ENCODE results near the gene C16orf89.

The C16orf89 gene

DNA sequence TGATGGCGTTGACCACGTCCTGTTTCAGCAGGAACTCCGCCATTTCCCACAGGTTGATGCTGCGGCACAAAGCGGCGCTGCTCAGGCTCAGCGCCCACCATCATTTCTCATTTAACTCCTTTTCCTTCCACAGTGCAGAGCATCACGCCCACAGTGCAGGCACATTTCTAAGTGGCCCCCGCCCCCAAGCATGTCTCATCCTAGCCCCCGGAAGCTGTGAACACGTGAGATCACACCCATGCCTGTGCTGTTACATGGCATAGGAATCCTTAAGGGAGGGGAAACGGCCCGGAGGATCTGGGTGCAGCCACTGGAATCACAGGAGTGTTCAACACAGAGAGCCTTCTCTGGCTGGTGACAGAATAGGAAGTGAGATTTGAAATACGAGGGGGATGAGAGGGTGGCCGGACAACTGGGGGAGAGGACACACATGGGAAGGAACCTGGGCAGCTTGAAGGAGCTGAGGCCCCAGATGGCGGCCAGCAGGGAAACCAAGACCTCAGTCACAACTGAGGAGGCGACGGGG lies 36.7 kb downstream of the C16orf89 start:
- peak; percentile 79 for DNase-seq (ENCODE audit: low spot score)

GRCh38 chr16:5027575-5028235 lies 38.1 kb downstream of the C16orf89 start:
- no peak for DNase-seq (ENCODE audit: low spot score)

- no peak for DNase-seq (ENCODE audit: low spot score)
These were observed 38.7 kb downstream of the C16orf89 start for GRCh38 chr16:5027086-5027485.

DNA sequence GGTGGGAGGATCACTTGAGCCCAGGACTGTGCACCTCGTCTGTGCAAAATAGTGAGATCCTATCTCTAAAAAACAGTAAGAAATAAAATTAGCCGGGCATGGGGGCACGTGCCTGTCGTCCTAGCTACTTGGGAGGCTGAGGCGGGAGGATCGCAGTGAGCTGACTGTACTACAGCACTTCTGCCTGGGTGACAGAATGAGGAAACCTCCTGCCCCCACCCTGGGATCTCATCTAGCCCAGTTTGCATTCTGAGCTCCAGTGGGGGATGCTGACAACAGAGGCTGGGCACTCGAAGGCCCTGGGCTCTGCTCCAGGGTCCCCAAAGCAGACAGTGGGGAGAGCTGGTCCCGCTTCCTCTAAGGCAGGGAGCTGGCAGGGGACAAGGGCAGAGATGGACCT lies 39.1 kb downstream of the C16orf89 start:
- no peak for DNase-seq (ENCODE audit: low spot score)

DNA sequence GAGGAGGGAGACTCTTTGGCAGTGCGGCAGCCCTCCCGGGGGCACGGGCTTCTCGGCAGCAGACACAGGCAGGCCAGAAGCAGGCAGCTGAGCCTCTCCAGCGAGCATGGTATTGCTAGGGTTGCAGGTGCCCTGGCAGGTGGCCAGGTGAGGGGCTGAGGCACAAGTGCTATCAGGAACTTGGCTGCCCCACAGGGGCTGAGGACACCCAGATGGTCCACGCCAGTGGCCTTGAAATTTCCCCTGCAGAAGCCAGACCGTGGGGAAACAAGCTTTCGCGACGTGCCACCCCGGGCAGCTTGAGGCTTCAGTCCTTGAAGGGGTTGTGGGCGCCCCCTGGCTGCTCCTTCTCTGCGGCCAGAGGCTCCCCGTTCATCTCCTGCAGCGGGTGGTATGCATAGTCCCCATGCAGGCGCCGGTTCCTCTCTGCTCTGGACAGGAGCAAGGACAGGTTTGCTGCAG lies 40.6 kb downstream of the C16orf89 start:
- peak; percentile 74 for DNase-seq (ENCODE audit: low spot score)

DNA sequence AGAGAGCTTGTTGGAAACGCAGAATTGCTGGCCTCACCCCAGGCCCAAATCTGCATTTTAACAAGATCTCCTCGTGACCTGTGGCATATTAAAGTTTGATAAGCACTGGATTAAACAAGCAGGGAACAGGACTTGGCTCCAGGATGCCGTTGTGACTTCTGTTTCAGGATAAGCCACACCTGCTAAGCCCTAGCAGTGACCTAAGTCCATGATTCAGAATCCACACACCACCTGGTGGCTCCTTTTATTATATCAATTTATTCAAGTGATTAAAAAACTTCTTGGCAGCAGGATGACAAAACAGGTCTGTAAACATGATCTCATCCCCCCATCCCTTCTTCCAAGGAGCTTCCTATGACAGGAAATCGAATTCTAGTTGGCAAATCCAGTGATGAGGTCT lies 41.1 kb downstream of the C16orf89 start:
- no peak for DNase-seq (ENCODE audit: low spot score)

DNA sequence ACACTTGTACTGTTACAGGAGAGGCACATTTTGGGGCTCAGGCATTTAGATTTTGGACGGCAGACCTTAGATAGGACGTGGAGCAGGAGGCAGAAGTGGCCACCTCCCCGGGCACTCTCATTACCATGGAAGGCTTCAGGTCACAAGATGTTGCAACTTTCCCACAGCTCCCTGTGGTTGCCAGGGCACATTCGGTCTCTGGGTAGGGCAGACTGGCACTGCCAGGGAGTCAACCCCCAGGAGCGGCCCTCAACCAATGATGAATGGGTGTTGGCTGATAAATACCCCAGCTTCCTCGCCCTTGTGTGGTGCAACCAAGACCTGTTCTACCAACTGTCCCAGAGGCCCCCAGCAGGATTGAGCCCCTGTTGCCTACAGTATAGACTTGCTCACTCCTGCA lies 43.2 kb downstream of the C16orf89 start:
- no peak for DNase-seq (ENCODE audit: low spot score)

DNA sequence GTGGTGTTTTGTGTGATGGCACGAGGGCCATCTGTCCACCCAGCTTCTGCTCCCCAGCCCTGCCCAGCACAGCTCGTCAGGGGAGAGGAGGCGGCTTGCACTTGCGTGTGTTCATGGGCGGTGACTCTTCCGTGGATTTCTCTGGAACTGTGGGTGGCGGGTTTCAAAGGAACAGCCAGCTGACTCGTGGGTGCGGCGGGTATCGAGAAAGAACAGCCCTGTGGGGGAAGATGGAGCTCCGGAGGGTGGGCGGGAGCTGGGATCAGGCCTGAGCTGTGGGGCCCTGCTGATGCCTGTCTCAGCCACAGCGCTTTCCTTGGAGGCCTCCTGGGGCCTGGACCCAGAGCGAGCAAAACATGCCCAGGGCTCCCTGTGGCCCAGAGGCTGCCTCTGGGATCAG lies 45.2 kb downstream of the C16orf89 start:
- DNase-seq (ENCODE audit: low spot score), result peak; percentile 85

GRCh38 chr16:5019775-5020174 lies 46.0 kb downstream of the C16orf89 start:
- DNase-seq (ENCODE audit: low spot score), result no peak

DNA sequence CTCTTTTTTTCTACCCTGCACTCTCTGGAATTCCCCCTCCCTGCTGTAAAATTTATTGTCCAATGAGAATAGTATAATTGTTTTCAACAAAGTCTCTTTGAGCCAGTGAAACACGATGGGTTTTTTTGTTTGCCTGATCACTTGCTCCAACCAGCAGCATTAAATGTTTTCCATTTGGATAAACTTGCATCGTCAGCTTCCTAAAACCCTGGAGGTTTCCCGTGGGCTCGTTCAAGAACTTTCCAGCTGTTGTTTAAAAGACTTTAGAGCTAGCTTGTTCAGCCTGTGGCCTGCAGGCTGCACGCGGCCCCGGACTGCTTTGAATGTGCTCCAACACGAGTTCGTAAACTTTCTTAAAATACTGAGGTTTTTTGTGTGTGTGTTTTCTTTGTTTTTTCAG lies 47.0 kb downstream of the C16orf89 start:
- DNase-seq (ENCODE audit: low spot score), result no peak

- DNase-seq (ENCODE audit: low spot score), result no peak
These were observed 48.1 kb downstream of the C16orf89 start for GRCh38 chr16:5017678-5017969.

DNA sequence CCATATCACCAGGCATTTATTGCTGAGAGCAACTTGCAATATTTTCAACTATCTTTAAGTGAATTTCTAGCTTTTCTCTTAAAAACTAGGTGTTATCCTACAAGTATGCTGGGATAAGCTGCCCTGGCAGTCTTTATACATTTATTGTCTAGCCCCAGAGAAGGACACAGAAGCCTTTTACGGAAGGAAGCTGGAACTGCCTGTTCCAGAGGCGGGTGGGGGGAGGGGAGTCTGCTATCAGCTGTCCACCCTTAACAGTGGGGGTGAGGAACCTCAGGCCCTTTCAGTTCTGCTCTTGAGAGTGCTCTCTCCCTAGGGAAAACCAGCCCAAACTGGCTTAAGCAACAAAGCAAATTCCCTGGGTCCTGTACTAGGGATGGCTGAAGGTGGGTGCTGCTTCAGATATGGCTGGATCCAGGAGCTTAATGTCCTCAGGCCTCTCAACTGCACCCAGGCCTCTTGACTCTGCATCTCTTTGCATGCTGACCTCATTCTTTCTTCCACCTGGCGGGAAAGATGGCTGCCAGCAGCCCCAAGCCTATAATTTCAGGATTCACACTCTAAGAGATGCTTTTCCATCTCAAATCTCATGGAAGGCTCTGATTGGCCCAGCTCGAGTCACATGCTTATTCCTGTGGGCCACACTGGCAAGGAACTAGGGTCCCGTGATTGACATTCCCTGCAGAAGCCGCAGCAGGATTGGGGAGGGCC lies 48.6 kb downstream of the C16orf89 start:
- DNase-seq (ENCODE audit: low spot score), result no peak

DNA sequence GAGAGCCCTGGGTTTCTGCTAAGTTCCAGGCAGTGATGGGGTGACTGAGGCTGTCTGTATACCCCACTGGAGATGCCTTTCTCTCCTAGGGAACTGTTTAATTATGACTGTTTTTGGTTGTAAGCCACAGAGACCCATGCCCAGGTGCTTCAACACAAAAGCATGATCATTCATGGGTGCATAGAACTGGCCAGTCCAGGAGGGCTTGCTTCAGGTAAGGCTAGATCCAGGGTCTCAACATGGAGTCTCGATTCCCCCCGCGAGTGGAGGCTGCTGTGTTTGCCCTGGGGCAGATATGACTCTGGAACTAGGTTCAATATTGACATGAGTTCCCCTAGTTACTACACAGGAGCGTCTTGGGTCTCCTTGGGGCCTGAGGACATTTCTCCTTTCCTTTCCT lies 49.9 kb downstream of the C16orf89 start:
- DNase-seq (ENCODE audit: low spot score), result no peak

GRCh38 chr16:5015351-5015750 lies 50.4 kb downstream of the C16orf89 start:
- no peak for DNase-seq (ENCODE audit: low spot score)

GRCh38 chr16:5012887-5013286 lies 52.9 kb downstream of the C16orf89 start:
- no peak for DNase-seq (ENCODE audit: low spot score)

DNA sequence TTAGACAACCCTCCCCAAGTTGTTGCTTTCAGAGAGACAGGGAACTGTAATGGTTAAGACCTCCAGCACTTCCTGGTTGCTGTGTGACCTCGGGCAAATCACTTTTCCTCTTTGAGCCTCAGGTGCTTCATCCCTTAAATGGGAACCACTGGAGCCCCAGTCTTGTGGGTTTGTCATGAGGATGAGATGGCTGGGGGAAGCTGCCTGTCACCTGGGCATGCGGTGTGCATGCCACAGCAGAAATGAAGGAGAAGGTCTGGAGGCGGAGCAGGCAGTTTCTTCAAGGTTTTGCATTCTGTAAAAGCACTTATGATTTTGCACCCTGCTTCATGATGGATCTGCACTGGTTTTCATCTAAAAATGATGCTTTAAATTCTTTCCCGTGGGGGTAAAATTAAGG lies 54.1 kb downstream of the C16orf89 start:
- peak; percentile 78 for DNase-seq (ENCODE audit: low spot score)

GRCh38 chr16:5010576-5011329 lies 55.0 kb downstream of the C16orf89 start:
- DNase-seq (ENCODE audit: low spot score), result no peak

- no peak for DNase-seq (ENCODE audit: low spot score)
These were observed 57.4 kb downstream of the C16orf89 start for GRCh38 chr16:5008311-5008731.

DNA sequence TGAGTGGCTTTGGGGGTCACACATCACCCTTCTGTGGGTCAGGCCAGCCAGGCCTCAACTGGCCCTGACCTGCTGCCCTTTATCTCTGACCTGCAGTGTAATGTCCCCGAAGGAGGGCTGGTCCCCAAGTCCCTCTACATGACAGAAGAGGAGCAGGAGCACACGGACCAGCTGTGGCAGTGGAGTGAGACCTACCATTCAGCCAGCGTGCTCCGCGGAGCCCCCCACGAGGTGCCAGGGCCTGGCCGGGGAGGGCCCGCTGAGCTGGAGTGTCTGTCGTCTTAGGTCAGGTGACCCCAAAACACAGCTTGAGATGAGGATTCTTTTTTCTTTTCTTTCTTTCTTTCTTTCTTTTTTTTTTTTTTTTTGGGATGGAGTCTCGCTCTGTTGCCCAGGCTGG lies 58.5 kb downstream of the C16orf89 start:
- DNase-seq (ENCODE audit: low spot score), result no peak

- no peak for DNase-seq (ENCODE audit: low spot score)
These were observed 59.2 kb downstream of the C16orf89 start for GRCh38 chr16:5006348-5007193.

DNA sequence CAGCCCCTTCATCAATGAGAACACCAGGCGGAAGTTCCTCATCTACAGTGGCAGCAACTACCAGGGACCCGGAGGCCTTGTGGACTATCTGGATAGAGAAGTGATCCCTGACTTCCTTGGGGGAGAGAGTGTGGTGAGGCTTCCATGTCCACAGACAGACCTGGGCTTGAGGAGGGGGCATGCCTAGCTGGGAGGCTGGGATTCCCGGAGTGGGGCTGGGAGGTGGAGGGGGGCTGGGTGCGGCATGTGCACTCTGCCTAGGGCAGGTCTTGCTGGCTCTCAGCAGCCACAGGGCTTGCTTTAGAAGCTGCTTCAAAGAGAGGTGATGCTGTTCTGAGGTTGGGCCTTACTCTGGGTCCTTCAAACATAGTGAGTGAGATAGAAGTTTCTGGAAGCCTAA lies 59.8 kb downstream of the C16orf89 start:
- no peak for DNase-seq (ENCODE audit: low spot score)

DNA sequence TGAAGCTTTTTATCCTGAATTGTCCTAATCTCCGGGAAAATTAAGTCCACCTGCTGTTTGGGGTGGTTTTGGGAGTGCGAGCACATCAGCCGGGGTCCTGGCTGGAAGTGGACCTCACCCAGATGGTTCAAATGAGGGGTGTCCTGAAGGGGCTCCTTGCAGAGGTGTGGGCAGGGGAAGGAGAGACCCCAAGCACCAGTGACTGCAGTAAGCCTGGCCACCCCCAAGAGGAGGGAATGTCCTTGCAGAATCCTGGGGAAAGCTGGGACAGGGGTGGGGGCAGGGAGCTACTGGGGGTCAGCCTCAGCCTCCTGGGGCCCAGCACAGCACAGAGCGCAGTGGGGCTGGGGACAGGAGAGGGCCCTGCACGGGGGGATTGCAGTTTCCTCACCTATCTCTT lies 61.4 kb downstream of the C16orf89 start:
- no peak for DNase-seq (ENCODE audit: low spot score)

Measured in putamen (tissue), 1 donor.